DND-41 (cell line): Measurements from ENCODE around the gene TGFBR2.

Experiments used
- ATAC-seq: fragments of 200-7000 bp; cut with Tn5 transposase; 3 replicates; pipeline ENCODE4 v1.9.1; 2021; ENCODE audit warnings: low read depth; ENCODE audit not compliant: insufficient read depth
- DNase-seq: peaks from one replicate; pipeline ENCODE4 v3.0.0-alpha.2; 2020
- H2AFZ ChIP-seq: 2 replicates; pipeline ENCODE4 v1.6.0; 2012; ENCODE audit warnings: low read depth, low read length
- H3K27ac ChIP-seq: 2 replicates; pipeline ENCODE4 v1.5.1; 2012; ENCODE audit warnings: low read length, inconsistent platforms
- H3K27me3 ChIP-seq: fragments of 200-600 bp; sonication (generic); 2 replicates; pipeline ENCODE4 v1.6.0; 2012; ENCODE audit warnings: low read length, mild to moderate bottlenecking, inconsistent platforms; ENCODE audit not compliant: insufficient read depth, poor library complexity
- H3K36me3 ChIP-seq: 2 replicates; pipeline ENCODE4 v1.5.1; 2012; ENCODE audit warnings: low read length, inconsistent platforms; ENCODE audit not compliant: insufficient read depth
- H3K4me1 ChIP-seq: 2 replicates; pipeline ENCODE4 v1.5.1; 2012; ENCODE audit warnings: mild to moderate bottlenecking, low read length; ENCODE audit not compliant: insufficient read depth
- H3K4me2 ChIP-seq: 2 replicates; pipeline ENCODE4 v1.6.0; 2012; ENCODE audit warnings: mild to moderate bottlenecking, moderate library complexity, low read length, inconsistent platforms; ENCODE audit not compliant: insufficient read depth
- H3K4me3 ChIP-seq, 2 experiments: fragments of 200-600 bp in 1 of 2; shearing (Covaris generic) in 1 of 2; 2 replicates each; pipeline ENCODE4 v1.5.1; 2012 to 2016; ENCODE audit warnings: inconsistent platforms in 2 of 2, low read length in 2 of 2, mild to moderate bottlenecking in 2 of 2, low read depth in 1 of 2, moderate library complexity in 1 of 2
- H3K79me2 ChIP-seq: 2 replicates; pipeline ENCODE4 v1.6.0; 2012; ENCODE audit warnings: low read length, inconsistent platforms; ENCODE audit not compliant: insufficient read depth
- H3K9ac ChIP-seq: 2 replicates; pipeline ENCODE4 v1.6.0; 2012; ENCODE audit warnings: low read depth, mild to moderate bottlenecking, inconsistent platforms, low read length, moderate library complexity
- H3K9me3 ChIP-seq: 2 replicates; pipeline ENCODE4 v1.5.1; 2012; ENCODE audit warnings: low read length, moderate library complexity, mild to moderate bottlenecking, inconsistent platforms; ENCODE audit not compliant: insufficient read depth, severe bottlenecking
- H4K20me1 ChIP-seq: 2 replicates; pipeline ENCODE4 v1.6.0; 2012; ENCODE audit warnings: low read length; ENCODE audit not compliant: insufficient read depth
- EZH2 ChIP-seq: IDR thresholded peaks from 3 replicates; pipeline ENCODE4 v1.6.1; 2012; ENCODE audit warnings: borderline replicate concordance, low read depth, mild to moderate bottlenecking, moderate library complexity, low read length, inconsistent platforms; ENCODE audit not compliant: severe bottlenecking
- TF ChIP-seq, protein P1 (sequence below): IDR thresholded peaks from 2 replicates; pipeline ENCODE4 v1.5.1; 2012; ENCODE audit warnings: borderline replicate concordance, low read length, moderate library complexity, mild to moderate bottlenecking; ENCODE audit not compliant: poor library complexity, severe bottlenecking; ENCODE audit errors: extremely low read depth

The TGFBR2 gene

DNA sequence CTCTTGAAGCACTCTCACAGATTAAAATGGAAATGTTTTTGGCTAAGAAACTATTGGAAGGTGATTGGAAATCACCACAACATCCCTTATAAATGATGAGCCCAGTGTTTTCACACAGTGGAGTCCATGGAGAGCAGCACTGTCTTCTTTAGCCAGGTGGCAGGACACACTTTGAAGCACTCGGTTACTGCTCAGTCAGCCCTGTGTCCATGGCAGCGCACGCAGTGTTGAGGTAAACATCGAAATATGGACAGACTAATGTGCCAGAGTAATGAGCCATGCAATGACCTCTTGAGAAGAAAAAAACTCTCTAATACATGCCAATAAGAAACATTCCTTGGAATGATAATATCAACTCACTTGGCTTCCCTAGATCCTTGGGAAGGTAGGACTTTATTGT is 66.6 kb downstream of the TGFBR2 start:
- TF ChIP-seq, protein P1, sequence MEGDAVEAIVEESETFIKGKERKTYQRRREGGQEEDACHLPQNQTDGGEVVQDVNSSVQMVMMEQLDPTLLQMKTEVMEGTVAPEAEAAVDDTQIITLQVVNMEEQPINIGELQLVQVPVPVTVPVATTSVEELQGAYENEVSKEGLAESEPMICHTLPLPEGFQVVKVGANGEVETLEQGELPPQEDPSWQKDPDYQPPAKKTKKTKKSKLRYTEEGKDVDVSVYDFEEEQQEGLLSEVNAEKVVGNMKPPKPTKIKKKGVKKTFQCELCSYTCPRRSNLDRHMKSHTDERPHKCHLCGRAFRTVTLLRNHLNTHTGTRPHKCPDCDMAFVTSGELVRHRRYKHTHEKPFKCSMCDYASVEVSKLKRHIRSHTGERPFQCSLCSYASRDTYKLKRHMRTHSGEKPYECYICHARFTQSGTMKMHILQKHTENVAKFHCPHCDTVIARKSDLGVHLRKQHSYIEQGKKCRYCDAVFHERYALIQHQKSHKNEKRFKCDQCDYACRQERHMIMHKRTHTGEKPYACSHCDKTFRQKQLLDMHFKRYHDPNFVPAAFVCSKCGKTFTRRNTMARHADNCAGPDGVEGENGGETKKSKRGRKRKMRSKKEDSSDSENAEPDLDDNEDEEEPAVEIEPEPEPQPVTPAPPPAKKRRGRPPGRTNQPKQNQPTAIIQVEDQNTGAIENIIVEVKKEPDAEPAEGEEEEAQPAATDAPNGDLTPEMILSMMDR = no peak
- TF ChIP-seq EZH2 = no peak
- Histone ChIP-seq H3K27me3 (no peaks in the 10 kb centered on the region), H3K4me2 (no peak overlapping the region), H3K4me1 (peaks cover 5% of the 10 kb centered on the region), H3K36me3 (peaks cover 89% of the 10 kb centered on the region), H3K27ac (no peak overlapping the region), H3K4me3 (no peak overlapping the region), H2AFZ (no peak overlapping the region), H4K20me1 (no peaks in the 10 kb centered on the region; the same call in 1 of the 2 replicates), H3K79me2 (peaks cover 21% of the 10 kb centered on the region), H3K9ac (no peak overlapping the region), H3K9me3 (no peaks in the 10 kb centered on the region)
- ATAC-seq = no peak
- no peak for DNase-seq

DNA sequence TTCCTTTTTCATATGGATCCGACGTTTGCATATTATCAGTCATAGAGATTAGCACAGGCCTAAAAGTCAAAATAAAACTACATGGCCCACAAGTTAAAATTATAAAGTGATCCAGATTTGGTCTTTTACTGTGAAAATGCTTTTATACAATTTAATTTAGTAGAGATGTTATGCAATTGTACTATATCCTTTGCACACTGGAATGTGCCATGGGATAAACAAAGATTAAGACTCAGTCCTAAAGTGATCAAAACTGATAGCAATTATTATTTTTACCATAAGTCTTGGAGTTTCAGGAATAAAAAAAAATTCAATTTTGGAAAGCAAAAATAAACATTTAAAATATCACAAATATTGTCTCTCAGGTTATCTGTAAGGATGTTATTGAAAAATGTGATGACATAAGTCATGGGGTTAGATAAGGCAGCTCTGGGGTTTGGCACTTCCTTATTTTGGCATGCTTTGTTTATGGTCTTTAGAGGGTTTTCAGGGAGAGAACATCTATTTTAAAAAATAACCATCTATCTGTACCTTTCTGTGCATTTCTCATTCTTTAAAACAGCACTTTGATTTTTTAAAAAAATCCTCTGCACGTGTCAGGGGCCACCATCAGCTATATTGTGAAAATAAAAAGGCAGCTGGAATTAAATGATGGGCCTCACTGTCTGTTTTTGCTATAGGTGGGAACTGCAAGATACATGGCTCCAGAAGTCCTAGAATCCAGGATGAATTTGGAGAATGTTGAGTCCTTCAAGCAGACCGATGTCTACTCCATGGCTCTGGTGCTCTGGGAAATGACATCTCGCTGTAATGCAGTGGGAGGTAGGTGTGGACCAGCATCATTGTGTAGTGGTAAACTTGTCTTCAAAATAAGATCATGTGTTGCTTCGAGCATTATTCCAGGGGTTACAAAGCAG is 67.3 kb downstream of the TGFBR2 start:
- H3K9me3 ChIP-seq = no peaks in the 10 kb centered on the region
- H3K36me3 ChIP-seq = peaks cover 89% of the 10 kb centered on the region
- no peak overlapping the region for H3K4me2 ChIP-seq

DNA sequence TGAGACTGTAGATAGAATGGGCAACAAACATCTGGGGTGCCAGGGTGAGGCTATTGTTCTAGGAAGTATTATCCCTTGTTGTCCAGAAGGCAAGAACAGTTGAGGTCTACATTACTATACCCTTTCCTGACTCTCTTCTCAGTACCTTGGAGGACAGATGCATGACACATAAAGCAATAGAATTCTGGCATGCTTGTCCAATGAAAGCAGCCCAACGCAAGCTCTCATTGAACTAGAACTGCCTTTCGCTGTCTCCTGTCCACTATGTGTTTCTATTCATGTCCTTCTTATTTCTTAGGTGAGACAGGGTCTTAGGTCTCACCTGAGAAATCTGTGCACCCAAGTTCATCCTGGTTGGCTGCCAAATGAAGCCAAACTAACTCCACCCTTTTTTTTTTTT is 68.6 kb downstream of the TGFBR2 start:
- Histone ChIP-seq H3K9ac (no peak overlapping the region), H3K4me2 (no peak overlapping the region), H3K9me3 (no peaks in the 10 kb centered on the region), H3K36me3 (peaks cover 90% of the 10 kb centered on the region), H3K27me3 (no peaks in the 10 kb centered on the region), H4K20me1 (no peaks in the 10 kb centered on the region; the same call in 1 of the 2 replicates), H3K4me3 (no peak overlapping the region), H2AFZ (no peak overlapping the region), H3K4me1 (no peaks in the 10 kb centered on the region), H3K79me2 (peaks cover 7% of the 10 kb centered on the region; the same call in 1 of the 2 replicates), H3K27ac (no peak overlapping the region)
- no peak for DNase-seq
- ATAC-seq = no peak
- TF ChIP-seq, protein P1 = no peak
- TF ChIP-seq EZH2 = no peak

More for the DNA sequence above, 67.3 kb downstream of the TGFBR2 start:
- ATAC-seq (no peak), DNase-seq (no peak)
- Histone ChIP-seq H3K4me1 (no peaks in the 10 kb centered on the region), H2AFZ (no peak overlapping the region), H3K27me3 (no peaks in the 10 kb centered on the region), H3K79me2 (peaks cover 14% of the 10 kb centered on the region; the same call in 1 of the 2 replicates), H4K20me1 (no peaks in the 10 kb centered on the region; the same call in 1 of the 2 replicates), H3K9ac (no peak overlapping the region), H3K27ac (no peak overlapping the region), H3K4me3 (no peak overlapping the region)
- TF ChIP-seq EZH2 = no peak
- TF ChIP-seq, protein P1 = no peak
